Measurements from ENCODE around the gene CPEB1. TPM values are rescaled to one million over a fixed set of nuclear protein-coding genes. Genes with fewer than 3 reads are reported as not detected.

The CPEB1 gene
- total RNA-seq, 1 experiment from 2014 or later: not detected

GRCh38 chr15:82570721-82571508 lies 76.2 kb downstream of the CPEB1 start:
- no peak overlapping the region for H2AFZ ChIP-seq (ENCODE audit: low read length)
- H3K27me3 ChIP-seq (ENCODE audit: low read length): 0 out of 2 replicates have a peak, but pooled peaks cover 4% of the 10 kb centered on the region
- H3K9me3 ChIP-seq (ENCODE audit: low read length): no peaks in the 10 kb centered on the region
- H3K4me1 ChIP-seq (ENCODE audit: low read length): no peaks in the 10 kb centered on the region
- H3K4me2 ChIP-seq (ENCODE audit: low read depth, low read length, poor library complexity, severe bottlenecking): no peak overlapping the region
- DNase-seq: no peak
- H3K36me3 ChIP-seq (ENCODE audit: insufficient read depth, low read length): no peaks in the 10 kb centered on the region
- H3K9ac ChIP-seq (ENCODE audit: low read length): no peak overlapping the region
- no peaks in the 10 kb centered on the region for H3K9me2 ChIP-seq (replicated peaks; ENCODE audit: insufficient read depth, low read length)
- H3K79me2 ChIP-seq (ENCODE audit: low read length): no peaks in the 10 kb centered on the region
- H4K20me1 ChIP-seq (ENCODE audit: insufficient read depth, low read depth, low read length): no peaks in the 10 kb centered on the region
- no peak overlapping the region for H3K4me3 ChIP-seq (ENCODE audit: low read length)
- H3K27ac ChIP-seq (ENCODE audit: low read length): no peak overlapping the region

- H3K4me3 ChIP-seq (ENCODE audit: low read length): no peak overlapping the region
- no peaks in the 10 kb centered on the region for H3K9me2 ChIP-seq (replicated peaks; ENCODE audit: insufficient read depth, low read length)
- no peaks in the 10 kb centered on the region for H3K9me3 ChIP-seq (ENCODE audit: low read length)
- H2AFZ ChIP-seq (ENCODE audit: low read length): no peak overlapping the region
- H3K27me3 ChIP-seq (ENCODE audit: low read length): no peaks in the 10 kb centered on the region
- no peaks in the 10 kb centered on the region for H4K20me1 ChIP-seq (ENCODE audit: insufficient read depth, low read depth, low read length)
- H3K9ac ChIP-seq (ENCODE audit: low read length): no peak overlapping the region
- no peak for DNase-seq
- H3K36me3 ChIP-seq (ENCODE audit: insufficient read depth, low read length): no peaks in the 10 kb centered on the region
- no peaks in the 10 kb centered on the region for H3K4me1 ChIP-seq (ENCODE audit: low read length)
- H3K79me2 ChIP-seq (ENCODE audit: low read length): no peaks in the 10 kb centered on the region
- H3K27ac ChIP-seq (ENCODE audit: low read length): no peak overlapping the region
- H3K4me2 ChIP-seq (ENCODE audit: low read depth, low read length, poor library complexity, severe bottlenecking): no peak overlapping the region
Measured at GRCh38 chr15:82569834-82570233, 77.3 kb downstream of the CPEB1 start.

DNA sequence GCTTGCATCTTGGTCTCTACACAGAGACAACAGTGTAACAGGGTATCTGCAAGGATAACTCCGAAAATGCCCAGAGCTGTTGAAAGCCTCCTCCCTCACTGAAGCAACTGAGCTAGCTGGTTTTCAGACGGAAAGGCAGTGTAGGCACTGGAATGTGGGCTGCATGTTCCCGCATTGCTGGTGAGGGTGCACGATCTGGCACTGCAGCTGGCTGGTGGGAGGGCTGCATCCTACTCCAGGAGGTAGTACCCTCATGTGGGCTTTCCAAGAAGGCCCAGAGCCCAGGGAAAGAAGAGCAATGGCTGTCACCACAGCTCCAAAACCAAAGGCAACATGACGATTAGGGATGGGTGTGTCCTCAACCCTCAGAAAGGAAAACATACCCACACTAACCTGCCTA lies 78.2 kb downstream of the CPEB1 start:
- no peaks in the 10 kb centered on the region for H3K27me3 ChIP-seq (ENCODE audit: low read length)

GRCh38 chr15:82567661-82568060 lies 79.5 kb downstream of the CPEB1 start:
- Histone ChIP-seq H3K4me2 (ENCODE audit: low read depth, low read length, poor library complexity, severe bottlenecking) (no peak overlapping the region), H4K20me1 (ENCODE audit: insufficient read depth, low read depth, low read length) (no peaks in the 10 kb centered on the region), H3K9me3 (ENCODE audit: low read length) (no peaks in the 10 kb centered on the region), H3K4me3 (ENCODE audit: low read length) (no peak overlapping the region), H3K27me3 (ENCODE audit: low read length) (no peaks in the 10 kb centered on the region), H3K79me2 (ENCODE audit: low read length) (no peaks in the 10 kb centered on the region), H3K4me1 (ENCODE audit: low read length) (no peaks in the 10 kb centered on the region), H3K9ac (ENCODE audit: low read length) (no peak overlapping the region), H3K36me3 (ENCODE audit: insufficient read depth, low read length) (no peaks in the 10 kb centered on the region), H3K9me2 (replicated peaks; ENCODE audit: insufficient read depth, low read length) (no peaks in the 10 kb centered on the region), H3K27ac (ENCODE audit: low read length) (no peak overlapping the region), H2AFZ (ENCODE audit: low read length) (no peak overlapping the region)
- DNase-seq: no peak

More for the DNA sequence above, 78.2 kb downstream of the CPEB1 start:
- no peak for DNase-seq
- H3K9me2 ChIP-seq (replicated peaks; ENCODE audit: insufficient read depth, low read length): no peaks in the 10 kb centered on the region
- H2AFZ ChIP-seq (ENCODE audit: low read length): no peak overlapping the region
- no peak overlapping the region for H3K4me2 ChIP-seq (ENCODE audit: low read depth, low read length, poor library complexity, severe bottlenecking)
- H3K79me2 ChIP-seq (ENCODE audit: low read length): no peaks in the 10 kb centered on the region
- no peaks in the 10 kb centered on the region for H3K36me3 ChIP-seq (ENCODE audit: insufficient read depth, low read length)
- H3K4me1 ChIP-seq (ENCODE audit: low read length): no peaks in the 10 kb centered on the region
- no peaks in the 10 kb centered on the region for H3K9me3 ChIP-seq (ENCODE audit: low read length)
- H4K20me1 ChIP-seq (ENCODE audit: insufficient read depth, low read depth, low read length): no peaks in the 10 kb centered on the region
- H3K27ac ChIP-seq (ENCODE audit: low read length): no peak overlapping the region
- no peak overlapping the region for H3K9ac ChIP-seq (ENCODE audit: low read length)
- H3K4me3 ChIP-seq (ENCODE audit: low read length): no peak overlapping the region

- Histone ChIP-seq H3K27me3 (ENCODE audit: low read length) (no peaks in the 10 kb centered on the region), H3K36me3 (ENCODE audit: insufficient read depth, low read length) (no peaks in the 10 kb centered on the region), H3K4me2 (ENCODE audit: low read depth, low read length, poor library complexity, severe bottlenecking) (no peak overlapping the region), H3K4me3 (ENCODE audit: low read length) (no peak overlapping the region), H3K9ac (ENCODE audit: low read length) (no peak overlapping the region), H3K9me3 (ENCODE audit: low read length) (no peaks in the 10 kb centered on the region), H3K4me1 (ENCODE audit: low read length) (no peaks in the 10 kb centered on the region), H3K27ac (ENCODE audit: low read length) (no peak overlapping the region), H3K9me2 (replicated peaks; ENCODE audit: insufficient read depth, low read length) (no peaks in the 10 kb centered on the region), H2AFZ (ENCODE audit: low read length) (no peak overlapping the region), H3K79me2 (ENCODE audit: low read length) (no peaks in the 10 kb centered on the region), H4K20me1 (ENCODE audit: insufficient read depth, low read depth, low read length) (no peaks in the 10 kb centered on the region)
- no peak for DNase-seq
Measured at GRCh38 chr15:82566690-82567089, 80.5 kb downstream of the CPEB1 start.

GRCh38 chr15:82558502-82558901 lies 88.7 kb downstream of the CPEB1 start:
- H3K4me2 ChIP-seq (ENCODE audit: low read depth, low read length, poor library complexity, severe bottlenecking): no peak overlapping the region
- no peaks in the 10 kb centered on the region for H3K4me1 ChIP-seq (ENCODE audit: low read length)
- no peak overlapping the region for H3K9ac ChIP-seq (ENCODE audit: low read length)
- H2AFZ ChIP-seq (ENCODE audit: low read length): no peak overlapping the region
- no peaks in the 10 kb centered on the region for H4K20me1 ChIP-seq (ENCODE audit: insufficient read depth, low read depth, low read length)
- no peaks in the 10 kb centered on the region for H3K9me3 ChIP-seq (ENCODE audit: low read length)
- H3K4me3 ChIP-seq (ENCODE audit: low read length): no peak overlapping the region
- no peak for DNase-seq
- H3K36me3 ChIP-seq (ENCODE audit: insufficient read depth, low read length): no peaks in the 10 kb centered on the region
- H3K9me2 ChIP-seq (replicated peaks; ENCODE audit: insufficient read depth, low read length): no peaks in the 10 kb centered on the region
- no peaks in the 10 kb centered on the region for H3K79me2 ChIP-seq (ENCODE audit: low read length)
- no peak overlapping the region for H3K27ac ChIP-seq (ENCODE audit: low read length)
- H3K27me3 ChIP-seq (ENCODE audit: low read length): no peaks in the 10 kb centered on the region

DNA sequence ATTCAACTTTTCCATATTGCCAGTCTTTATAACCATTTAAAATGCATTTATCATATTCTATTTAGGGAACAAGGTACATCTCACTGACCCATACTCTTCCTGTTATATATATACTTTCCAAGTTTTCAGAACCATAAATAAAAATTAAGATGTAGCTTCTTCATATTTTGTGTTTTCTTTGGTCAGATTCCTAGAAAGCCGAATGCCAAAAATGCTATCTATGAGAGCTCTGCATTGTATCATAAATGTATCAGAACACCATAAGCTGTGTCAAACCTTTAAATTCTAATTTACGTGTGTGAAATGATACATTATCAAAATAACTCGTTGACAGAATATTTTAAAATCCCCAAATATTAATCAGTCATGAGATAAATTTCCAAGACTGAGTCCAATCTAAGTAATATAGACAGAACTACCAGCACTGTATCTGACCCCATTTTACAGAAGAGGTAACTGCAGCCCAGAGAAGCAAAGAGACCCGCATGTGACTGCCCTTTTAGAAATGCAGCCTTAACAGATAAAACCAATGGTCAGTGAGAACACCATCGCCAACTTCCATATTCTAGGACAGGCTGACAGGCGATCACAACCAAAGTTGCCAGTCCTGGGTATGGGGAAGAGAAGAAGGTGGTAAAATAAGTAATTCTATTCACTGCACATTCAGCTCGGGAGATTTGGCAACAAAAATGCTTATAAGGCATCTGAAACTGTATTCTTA lies 90.7 kb downstream of the CPEB1 start:
- no peaks in the 10 kb centered on the region for H3K36me3 ChIP-seq (ENCODE audit: insufficient read depth, low read length)

DNA sequence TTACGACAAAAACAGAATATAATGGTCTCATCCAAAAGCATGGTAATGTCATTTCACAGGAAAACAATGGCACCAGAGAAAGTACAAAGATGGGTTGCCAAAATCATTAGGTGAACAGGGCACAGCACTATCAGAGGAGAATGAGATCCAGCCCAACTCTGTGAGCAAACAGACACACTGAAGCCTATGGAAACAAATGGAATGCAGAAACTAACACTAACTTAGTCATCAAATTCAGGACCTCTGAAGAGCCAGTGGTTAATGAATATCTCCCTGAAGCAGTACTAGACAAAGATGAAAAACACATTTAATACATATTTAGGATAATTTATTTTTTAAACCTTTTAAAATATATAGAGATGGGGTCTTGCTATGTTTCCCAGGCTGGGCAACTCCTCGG lies 92.3 kb downstream of the CPEB1 start:
- Histone ChIP-seq H3K4me3 (ENCODE audit: low read length) (no peak overlapping the region), H3K4me2 (ENCODE audit: low read depth, low read length, poor library complexity, severe bottlenecking) (no peak overlapping the region), H3K9me2 (replicated peaks; ENCODE audit: insufficient read depth, low read length) (no peaks in the 10 kb centered on the region), H3K9ac (ENCODE audit: low read length) (no peak overlapping the region), H2AFZ (ENCODE audit: low read length) (no peak overlapping the region), H3K27ac (ENCODE audit: low read length) (no peak overlapping the region), H3K79me2 (ENCODE audit: low read length) (no peaks in the 10 kb centered on the region), H3K9me3 (ENCODE audit: low read length) (no peaks in the 10 kb centered on the region), H3K36me3 (ENCODE audit: insufficient read depth, low read length) (no peaks in the 10 kb centered on the region), H3K27me3 (ENCODE audit: low read length) (no peaks in the 10 kb centered on the region), H3K4me1 (ENCODE audit: low read length) (no peaks in the 10 kb centered on the region), H4K20me1 (ENCODE audit: insufficient read depth, low read depth, low read length) (no peaks in the 10 kb centered on the region)
- no peak for DNase-seq

More for the DNA sequence above, 90.7 kb downstream of the CPEB1 start:
- Histone ChIP-seq H3K79me2 (ENCODE audit: low read length) (no peaks in the 10 kb centered on the region), H4K20me1 (ENCODE audit: insufficient read depth, low read depth, low read length) (no peaks in the 10 kb centered on the region), H3K9ac (ENCODE audit: low read length) (no peak overlapping the region), H2AFZ (ENCODE audit: low read length) (no peak overlapping the region), H3K9me2 (replicated peaks; ENCODE audit: insufficient read depth, low read length) (no peaks in the 10 kb centered on the region), H3K9me3 (ENCODE audit: low read length) (no peaks in the 10 kb centered on the region), H3K27me3 (ENCODE audit: low read length) (no peaks in the 10 kb centered on the region), H3K4me2 (ENCODE audit: low read depth, low read length, poor library complexity, severe bottlenecking) (no peak overlapping the region), H3K4me1 (ENCODE audit: low read length) (no peaks in the 10 kb centered on the region), H3K4me3 (ENCODE audit: low read length) (no peak overlapping the region), H3K27ac (ENCODE audit: low read length) (no peak overlapping the region)
- no peak for DNase-seq
